SW 1271 (cell line): ENCODE measurements around the gene SEC14L1.
"Not testable (repeated sequence)": the region's sequence is repeated elsewhere in the genome, so short reads cannot be mapped to it uniquely, and the experiment has no call there.

ENCODE experiments used
- DNase-seq, 2 experiments: peaks; one replicate each; lab custom pipeline; 2025; lab: John Stamatoyannopoulos, UW

SEC14L1 gene

GRCh38 chr17:77237232-77238008, 96.7 kb downstream of the SEC14L1 start:
- no peak for DNase-seq

- DNase-seq = no peak
Measured at GRCh38 chr17:77240976-77241375, 100.2 kb downstream of the SEC14L1 start.

GRCh38 chr17:77242118-77242851, 101.5 kb downstream of the SEC14L1 start:
- no peak for DNase-seq

- no peak for DNase-seq
Measured at GRCh38 chr17:77245162-77245926, 104.6 kb downstream of the SEC14L1 start.

- DNase-seq = no peak
Measured at GRCh38 chr17:77246110-77247047, 105.6 kb downstream of the SEC14L1 start.

- DNase-seq = peak; percentile 46 to 54
Measured at GRCh38 chr17:77247048-77247541, 106.3 kb downstream of the SEC14L1 start.

GRCh38 chr17:77247609-77248008, 106.8 kb downstream of the SEC14L1 start:
- no peak for DNase-seq

- no peak for DNase-seq
Measured at GRCh38 chr17:77248216-77249114, 107.7 kb downstream of the SEC14L1 start.

- DNase-seq = no peak
Measured at GRCh38 chr17:77251622-77252183, 110.9 kb downstream of the SEC14L1 start.

GRCh38 chr17:77252306-77252705, 111.5 kb downstream of the SEC14L1 start:
- not testable (repeated sequence) for DNase-seq

GRCh38 chr17:77253611-77254051, 112.9 kb downstream of the SEC14L1 start:
- peak in 1 of 2 experiments; percentile 8 for DNase-seq

GRCh38 chr17:77254951-77255825, 114.4 kb downstream of the SEC14L1 start:
- DNase-seq = peak; percentile 89 to 92

GRCh38 chr17:77255970-77256369, 115.2 kb downstream of the SEC14L1 start:
- not testable (repeated sequence) for DNase-seq

- DNase-seq = no peak
Measured at GRCh38 chr17:77256710-77257109, 115.9 kb downstream of the SEC14L1 start.

GRCh38 chr17:77257169-77257568, 116.4 kb downstream of the SEC14L1 start:
- no peak for DNase-seq

- DNase-seq = no peak
Measured at GRCh38 chr17:77257596-77258458, 117.1 kb downstream of the SEC14L1 start.

- DNase-seq = no peak
Measured at GRCh38 chr17:77258638-77259037, 117.9 kb downstream of the SEC14L1 start.
